ENCODE measurements around the gene PARP16. TPM values are rescaled to one million over a fixed set of nuclear protein-coding genes. Genes with fewer than 3 reads are reported as not detected.

PARP16 gene, protein sequence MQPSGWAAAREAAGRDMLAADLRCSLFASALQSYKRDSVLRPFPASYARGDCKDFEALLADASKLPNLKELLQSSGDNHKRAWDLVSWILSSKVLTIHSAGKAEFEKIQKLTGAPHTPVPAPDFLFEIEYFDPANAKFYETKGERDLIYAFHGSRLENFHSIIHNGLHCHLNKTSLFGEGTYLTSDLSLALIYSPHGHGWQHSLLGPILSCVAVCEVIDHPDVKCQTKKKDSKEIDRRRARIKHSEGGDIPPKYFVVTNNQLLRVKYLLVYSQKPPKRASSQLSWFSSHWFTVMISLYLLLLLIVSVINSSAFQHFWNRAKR
- 14.0 TPM for polyA plus RNA-seq
- long read RNA-seq, donor 1, result 0 reads
- long read RNA-seq, donor 2, partial matches to known transcripts, result 0 of 4 reads
- long read RNA-seq, donor 2, other reads (novel, unspliced or antisense), result 0 of 4 reads
- long read RNA-seq, donor 3, result 0 reads
- long read RNA-seq, donor 4, partial matches to known transcripts, result 0 of 1 reads
- long read RNA-seq, donor 4, other reads (novel, unspliced or antisense), result 0 of 1 reads
- long read RNA-seq, donor 5, partial matches to known transcripts, result 0 of 3 reads
- long read RNA-seq, donor 5, other reads (novel, unspliced or antisense), result 0 of 3 reads
- long read RNA-seq, donor 6, partial matches to known transcripts, result 0 of 3 reads
- long read RNA-seq, donor 6, other reads (novel, unspliced or antisense), result 0 of 3 reads
- long read RNA-seq, donor 7, result 0 reads
- long read RNA-seq, donor 8, partial matches to known transcripts, result 0 of 3 reads
- long read RNA-seq, donor 8, other reads (novel, unspliced or antisense), result 0 of 3 reads
- long read RNA-seq, donor 9, partial matches to known transcripts, result 0 of 2 reads
- long read RNA-seq, donor 9, other reads (novel, unspliced or antisense), result 0 of 2 reads
- long read RNA-seq, donor 10, partial matches to known transcripts, result 0 of 3 reads
- long read RNA-seq, donor 10, other reads (novel, unspliced or antisense), result 0 of 3 reads
- long read RNA-seq, donor 11, partial matches to known transcripts, result 0 of 1 reads
- long read RNA-seq, donor 11, other reads (novel, unspliced or antisense), result 0 of 1 reads

DNA sequence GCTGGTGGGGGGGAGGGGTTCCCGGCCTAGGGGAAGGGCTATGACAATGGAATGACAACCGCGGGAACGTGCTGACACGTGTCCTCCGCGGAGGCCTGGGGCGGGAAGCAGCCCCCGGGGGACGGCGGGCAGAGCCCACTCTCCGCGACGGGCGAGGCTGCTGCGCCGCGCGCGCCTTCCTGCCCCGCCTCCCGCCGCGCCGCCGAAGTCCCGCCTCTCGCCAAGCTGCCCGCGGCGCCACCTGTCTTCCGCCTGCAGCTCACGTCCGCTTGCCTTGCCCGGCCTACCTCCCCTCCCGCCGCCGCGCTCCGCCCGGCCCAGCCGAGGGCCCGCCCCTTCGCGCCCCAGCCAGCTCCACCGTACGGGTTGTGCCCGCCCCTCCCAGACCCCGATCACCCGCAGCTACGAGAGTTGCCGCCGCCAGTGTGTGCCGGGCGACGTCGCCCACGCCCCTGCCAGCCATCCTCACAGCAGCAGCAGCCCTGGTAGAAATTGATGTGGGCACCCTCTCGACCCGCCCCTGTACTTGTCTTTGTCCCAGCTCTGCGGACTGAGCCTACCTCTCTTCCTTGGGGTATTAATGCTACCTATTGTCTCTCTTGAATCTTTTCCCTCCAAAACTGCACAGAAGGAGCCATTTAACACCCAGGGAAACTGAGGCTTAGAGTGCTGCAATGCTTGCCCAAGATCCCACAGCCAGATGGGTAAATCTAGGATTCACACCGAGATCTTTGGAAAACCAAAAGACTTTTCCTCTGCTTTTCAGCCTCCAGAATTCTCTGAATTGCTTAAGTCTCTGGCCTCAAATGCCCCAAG is at the start of gene PARP16:
TSS of gene PARP16 (minus strand) at position 180 of the 816 bp plus-strand sequence. CDS start 457 bp downstream, outside the sequence.
- H3K9me3 ChIP-seq (ENCODE audit: control insufficient read depth, low read depth, low read length), result no peaks in the 10 kb centered on the region
- no peaks in the 10 kb centered on the region for H3K27me3 ChIP-seq (ENCODE audit: control insufficient read depth, insufficient read depth, low read length)
- H3K4me3 ChIP-seq (ENCODE audit: low read length), result peak within 1 kb of the TSS; percentile 90
- no CpG with 5 or more reads among the region's 62 CpGs for WGBS (ENCODE audit: insufficient coverage, low lambda C conversion rate)
- H3K4me1 ChIP-seq (ENCODE audit: control insufficient read depth, insufficient read depth, low read length), result peaks cover 4% of the 10 kb centered on the region
- DNase-seq, result peak; percentile 90 to 96
- no peaks in the 10 kb centered on the region for H3K36me3 ChIP-seq (ENCODE audit: control insufficient read depth, insufficient read depth, low read length)
- peak within 1 kb of the TSS; percentile 91 for H3K27ac ChIP-seq (ENCODE audit: low read length)

DNA sequence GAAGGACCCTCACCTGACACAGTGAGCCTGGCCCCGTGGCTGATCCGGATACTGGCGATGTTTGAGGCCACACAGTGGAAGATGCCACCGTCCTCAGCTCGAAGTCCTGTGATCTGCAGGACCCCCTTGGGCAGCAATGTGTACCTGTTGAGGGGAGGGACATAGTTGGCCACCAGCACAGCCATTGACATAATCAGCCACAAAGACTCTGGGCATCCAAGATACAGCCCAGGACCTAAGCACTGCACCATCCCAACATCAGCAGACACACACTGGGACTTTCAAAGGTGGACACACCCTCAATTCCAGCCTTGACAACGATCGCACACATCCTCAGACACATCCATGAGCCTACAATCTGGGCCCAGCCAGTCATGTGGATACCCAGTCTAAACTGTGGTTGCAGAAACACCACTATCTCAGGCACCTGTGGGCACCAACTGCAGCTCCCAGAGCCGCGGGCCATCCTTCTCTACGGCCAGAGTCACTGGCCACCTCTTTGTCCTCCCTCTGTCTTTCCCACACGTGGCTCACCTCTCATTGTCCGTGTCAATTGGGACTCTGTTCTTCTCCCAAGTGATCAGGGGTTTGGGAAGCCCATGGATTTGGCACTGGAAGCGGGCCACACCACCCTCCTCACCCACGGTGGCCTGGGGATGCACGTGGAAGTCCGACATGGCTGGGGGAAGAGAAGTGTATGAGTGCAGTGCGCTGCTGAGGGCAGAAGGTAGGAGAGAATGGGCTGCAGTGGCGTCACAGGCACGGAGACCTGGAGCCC is 48.8 kb upstream of the PARP16 start:
- no peak for DNase-seq
- H3K9me3 ChIP-seq (ENCODE audit: control insufficient read depth, low read depth, low read length), result no peaks in the 10 kb centered on the region
- WGBS (ENCODE audit: insufficient coverage, low lambda C conversion rate), result no CpG with 5 or more reads among the region's 19 CpGs

DNA sequence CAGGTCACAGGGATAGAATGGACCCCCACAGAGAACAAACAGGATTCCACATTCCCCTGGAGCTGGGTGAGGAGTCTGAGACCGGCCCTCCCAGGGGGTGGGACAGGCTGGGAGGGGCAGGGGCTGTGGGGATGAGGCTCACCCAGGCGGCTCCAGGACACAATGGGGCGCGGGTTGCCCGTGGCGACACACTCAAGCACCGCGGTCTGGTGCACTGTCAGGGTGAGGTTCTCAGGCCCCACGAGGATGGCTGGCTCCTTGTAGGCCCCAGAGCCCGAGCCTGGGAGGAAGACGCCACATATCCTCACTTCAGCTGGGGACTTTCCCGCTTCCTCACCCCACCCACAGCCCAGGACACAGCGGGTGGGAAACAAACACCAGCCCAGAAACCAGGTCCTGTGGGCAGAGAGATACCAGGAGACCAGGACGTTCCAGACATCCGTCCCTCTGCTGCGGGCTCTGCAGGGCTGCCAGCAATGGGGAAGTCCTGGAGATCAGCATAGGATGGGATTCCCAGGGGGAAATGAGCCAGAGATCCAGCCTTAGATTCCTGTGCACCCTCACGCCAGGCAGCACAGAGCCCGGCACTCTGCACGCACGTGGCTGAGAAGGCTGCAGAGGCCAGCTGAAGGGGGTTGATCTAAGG is 48.0 kb upstream of the PARP16 start:
- no peaks in the 10 kb centered on the region for H3K27me3 ChIP-seq (ENCODE audit: control insufficient read depth, insufficient read depth, low read length)
- H3K36me3 ChIP-seq (ENCODE audit: control insufficient read depth, insufficient read depth, low read length), result peaks cover 5% of the 10 kb centered on the region
- DNase-seq, result no peak
- WGBS (ENCODE audit: insufficient coverage, low lambda C conversion rate), result no CpG with 5 or more reads among the region's 20 CpGs
- no peak overlapping the region for H3K27ac ChIP-seq (ENCODE audit: low read length)
- H3K9me3 ChIP-seq (ENCODE audit: control insufficient read depth, low read depth, low read length), result no peaks in the 10 kb centered on the region
- H3K4me1 ChIP-seq (ENCODE audit: control insufficient read depth, insufficient read depth, low read length), result peaks cover 5% of the 10 kb centered on the region
- no peak overlapping the region for H3K4me3 ChIP-seq (ENCODE audit: low read length)

More for the DNA sequence above, 48.8 kb upstream of the PARP16 start:
- Histone ChIP-seq H3K4me3 (ENCODE audit: low read length) (no peak overlapping the region), H3K4me1 (ENCODE audit: control insufficient read depth, insufficient read depth, low read length) (peaks cover 12% of the 10 kb centered on the region), H3K27ac (ENCODE audit: low read length) (no peak overlapping the region), H3K27me3 (ENCODE audit: control insufficient read depth, insufficient read depth, low read length) (no peaks in the 10 kb centered on the region), H3K36me3 (ENCODE audit: control insufficient read depth, insufficient read depth, low read length) (peaks cover 5% of the 10 kb centered on the region)

DNA sequence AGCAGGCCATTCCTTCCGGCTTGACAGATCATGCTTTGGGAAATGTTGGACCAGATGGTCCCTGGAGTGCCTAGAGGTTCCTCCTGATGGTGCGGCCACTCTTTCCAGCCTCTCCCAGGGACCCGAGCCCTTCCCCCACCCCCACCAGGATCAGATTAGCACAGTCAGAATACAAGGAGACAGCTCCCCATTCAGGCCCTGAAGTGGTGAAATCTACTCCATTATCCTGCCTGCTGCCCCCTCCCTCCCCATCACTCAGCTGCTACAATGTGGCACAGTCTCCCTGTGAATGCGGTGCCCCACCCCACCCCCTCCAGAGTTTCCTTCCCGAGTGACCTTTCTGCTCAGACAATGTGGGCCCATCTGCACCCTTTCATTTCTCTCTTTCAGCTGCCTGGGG is 47.2 kb upstream of the PARP16 start:
- no peak overlapping the region for H3K4me3 ChIP-seq (ENCODE audit: low read length)
- no peak overlapping the region for H3K27ac ChIP-seq (ENCODE audit: low read length)
- H3K4me1 ChIP-seq (ENCODE audit: control insufficient read depth, insufficient read depth, low read length), result no peaks in the 10 kb centered on the region
- no peak for DNase-seq
- peaks cover 5% of the 10 kb centered on the region for H3K36me3 ChIP-seq (ENCODE audit: control insufficient read depth, insufficient read depth, low read length)
- no peaks in the 10 kb centered on the region for H3K9me3 ChIP-seq (ENCODE audit: control insufficient read depth, low read depth, low read length)
- no CpG with 5 or more reads among the region's 5 CpGs for WGBS (ENCODE audit: insufficient coverage, low lambda C conversion rate)
- H3K27me3 ChIP-seq (ENCODE audit: control insufficient read depth, insufficient read depth, low read length), result no peaks in the 10 kb centered on the region

DNA sequence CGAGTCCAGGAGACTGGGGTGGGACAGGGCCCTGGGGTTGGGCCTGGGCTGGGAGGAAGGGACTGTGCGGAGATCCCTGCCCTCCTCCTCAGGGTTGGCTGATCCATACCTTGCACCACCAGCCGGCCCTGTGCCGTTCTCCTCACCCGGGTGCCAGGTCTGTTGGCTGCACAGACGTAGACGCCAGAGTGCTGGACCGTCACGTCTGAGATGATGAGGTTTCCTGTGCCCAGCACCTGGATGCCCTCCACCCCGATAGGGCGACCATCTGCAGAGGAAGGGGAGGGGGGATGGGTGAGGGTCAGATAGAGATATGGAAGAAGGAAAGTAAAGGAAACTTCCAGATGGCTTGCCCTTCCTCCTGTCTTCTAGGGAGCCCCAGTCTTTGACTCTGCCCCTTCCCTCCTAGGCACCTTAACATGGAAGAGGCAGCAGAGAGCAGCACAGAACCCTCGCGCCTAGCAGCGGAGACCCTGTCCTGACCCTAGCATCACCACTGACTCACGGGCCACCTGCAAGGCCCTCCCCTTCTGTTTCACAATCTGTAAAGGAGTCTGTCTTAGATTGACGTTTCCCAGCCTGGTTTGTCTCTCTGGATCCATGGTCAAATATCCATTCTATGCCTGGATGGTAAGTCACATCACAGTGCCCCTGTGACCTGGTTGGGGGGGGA is 46.6 kb upstream of the PARP16 start:
- no peaks in the 10 kb centered on the region for H3K9me3 ChIP-seq (ENCODE audit: control insufficient read depth, low read depth, low read length)
- DNase-seq, result no peak
- no CpG with 5 or more reads among the region's 16 CpGs for WGBS (ENCODE audit: insufficient coverage, low lambda C conversion rate)

DNA sequence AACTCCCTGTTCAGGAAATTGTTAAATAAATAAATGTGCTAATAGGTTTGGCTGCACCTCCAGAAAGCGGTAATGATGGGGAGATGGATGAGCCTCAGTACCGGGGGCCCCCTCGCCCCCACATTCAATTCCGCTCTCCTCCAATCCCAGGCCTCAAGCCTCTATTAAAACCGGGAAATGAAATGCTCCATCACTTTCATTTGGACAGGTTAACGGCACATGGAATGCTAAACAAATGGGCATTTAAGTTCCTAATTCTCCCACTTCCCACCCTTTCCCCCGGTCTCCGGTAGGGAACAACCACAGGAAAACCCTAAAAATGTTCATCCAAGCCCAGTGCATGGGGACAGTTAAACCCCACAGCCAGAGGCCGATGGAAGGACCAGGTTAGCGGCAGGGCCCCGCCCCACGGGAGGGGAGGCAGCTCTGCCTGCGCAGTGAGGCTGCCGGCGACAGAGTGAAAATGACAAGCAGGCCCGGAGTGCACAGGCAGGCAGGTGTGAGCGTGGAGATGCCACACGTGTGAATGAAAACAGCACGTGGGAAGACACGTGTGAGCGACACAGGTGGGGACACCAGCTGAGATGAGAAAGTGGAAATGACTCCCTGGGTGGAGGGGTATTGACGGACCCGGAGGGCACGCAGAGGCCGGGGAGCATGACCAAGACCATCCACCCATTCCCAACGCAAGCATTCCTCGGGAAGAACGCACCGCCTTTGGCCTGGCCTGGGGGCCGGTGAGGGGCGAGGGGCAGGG is 45.9 kb upstream of the PARP16 start:
- Histone ChIP-seq H3K4me1 (ENCODE audit: control insufficient read depth, insufficient read depth, low read length) (no peaks in the 10 kb centered on the region), H3K27ac (ENCODE audit: low read length) (no peak overlapping the region), H3K36me3 (ENCODE audit: control insufficient read depth, insufficient read depth, low read length) (peaks cover 5% of the 10 kb centered on the region), H3K4me3 (ENCODE audit: low read length) (no peak overlapping the region), H3K9me3 (ENCODE audit: control insufficient read depth, low read depth, low read length) (no peaks in the 10 kb centered on the region), H3K27me3 (ENCODE audit: control insufficient read depth, insufficient read depth, low read length) (no peaks in the 10 kb centered on the region)
- no peak for DNase-seq
- no CpG with 5 or more reads among the region's 31 CpGs for WGBS (ENCODE audit: insufficient coverage, low lambda C conversion rate)

More for the DNA sequence above, 46.6 kb upstream of the PARP16 start:
- Histone ChIP-seq H3K27me3 (ENCODE audit: control insufficient read depth, insufficient read depth, low read length) (no peaks in the 10 kb centered on the region), H3K36me3 (ENCODE audit: control insufficient read depth, insufficient read depth, low read length) (peaks cover 5% of the 10 kb centered on the region), H3K27ac (ENCODE audit: low read length) (no peak overlapping the region), H3K4me1 (ENCODE audit: control insufficient read depth, insufficient read depth, low read length) (no peaks in the 10 kb centered on the region), H3K4me3 (ENCODE audit: low read length) (no peak overlapping the region)

DNA sequence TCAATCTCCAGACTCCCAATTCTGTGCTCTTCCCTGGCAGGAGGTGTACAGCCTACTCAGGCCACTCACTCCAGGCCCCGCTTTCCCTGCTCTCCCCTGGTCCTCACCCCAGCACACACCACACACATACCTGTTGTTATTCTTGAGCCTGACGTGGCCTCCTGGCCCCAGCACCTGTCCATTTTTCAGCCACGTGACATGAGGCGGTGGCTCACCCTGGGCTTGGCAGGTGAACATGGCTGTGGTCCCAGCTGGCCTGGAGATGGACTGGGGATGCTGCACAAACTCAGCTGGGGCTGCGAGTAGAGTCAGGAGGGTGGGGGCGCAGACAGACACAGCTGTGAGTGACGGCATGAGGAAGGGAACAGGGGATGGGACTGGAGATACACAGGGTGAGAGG is 45.1 kb upstream of the PARP16 start:
- H3K9me3 ChIP-seq (ENCODE audit: control insufficient read depth, low read depth, low read length), result no peaks in the 10 kb centered on the region
- no CpG with 5 or more reads among the region's 7 CpGs for WGBS (ENCODE audit: insufficient coverage, low lambda C conversion rate)
- no peak overlapping the region for H3K27ac ChIP-seq (ENCODE audit: low read length)
- H3K4me1 ChIP-seq (ENCODE audit: control insufficient read depth, insufficient read depth, low read length), result no peaks in the 10 kb centered on the region
- H3K4me3 ChIP-seq (ENCODE audit: low read length), result no peak overlapping the region
- H3K27me3 ChIP-seq (ENCODE audit: control insufficient read depth, insufficient read depth, low read length), result no peaks in the 10 kb centered on the region
- no peak for DNase-seq
- H3K36me3 ChIP-seq (ENCODE audit: control insufficient read depth, insufficient read depth, low read length), result peaks cover 5% of the 10 kb centered on the region

DNA sequence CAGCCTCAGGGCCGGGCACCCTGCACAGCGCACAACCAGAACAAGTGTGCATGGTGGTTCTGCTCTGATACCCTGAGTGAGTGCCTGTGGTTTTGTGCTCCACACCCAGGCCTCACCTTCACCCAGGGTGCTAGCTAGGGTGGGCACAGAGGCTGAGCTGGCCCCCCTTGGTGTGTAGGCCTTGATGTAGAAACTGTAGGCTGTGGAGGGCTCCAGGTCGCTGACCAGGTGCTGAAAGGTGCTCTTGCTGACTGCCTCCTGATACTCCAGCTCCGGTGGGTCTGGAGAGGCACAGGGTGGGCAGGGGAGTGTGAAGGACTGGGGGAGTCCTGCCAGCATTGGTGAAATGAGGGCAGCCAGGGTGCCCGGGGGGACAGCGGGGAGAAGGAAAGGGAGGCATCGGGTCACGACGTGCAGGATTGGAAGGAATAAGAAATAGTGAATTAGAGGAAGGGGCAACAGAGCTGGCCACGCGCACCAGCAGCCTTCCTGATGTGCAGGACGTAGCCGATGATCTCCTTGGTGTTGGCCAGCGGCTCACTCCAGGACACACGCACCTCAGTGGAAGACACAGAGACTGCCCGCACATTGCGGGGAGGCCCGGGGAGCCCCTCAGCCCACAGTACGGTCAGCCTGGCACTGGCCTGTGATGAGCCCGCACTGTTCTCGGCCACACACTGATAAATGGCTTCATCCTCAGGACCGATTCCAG is 44.4 kb upstream of the PARP16 start:
- Histone ChIP-seq H3K4me3 (ENCODE audit: low read length) (no peak overlapping the region), H3K4me1 (ENCODE audit: control insufficient read depth, insufficient read depth, low read length) (no peaks in the 10 kb centered on the region), H3K36me3 (ENCODE audit: control insufficient read depth, insufficient read depth, low read length) (peaks cover 5% of the 10 kb centered on the region), H3K9me3 (ENCODE audit: control insufficient read depth, low read depth, low read length) (no peaks in the 10 kb centered on the region), H3K27me3 (ENCODE audit: control insufficient read depth, insufficient read depth, low read length) (peaks cover 2% of the 10 kb centered on the region), H3K27ac (ENCODE audit: low read length) (no peak overlapping the region)
- no peak for DNase-seq
- no CpG with 5 or more reads among the region's 22 CpGs for WGBS (ENCODE audit: insufficient coverage, low lambda C conversion rate)

Data from large intestine (tissue), 12 donors.